H1 (cell line): ENCODE measurements around the gene LYL1. TPM values are rescaled to one million over a fixed set of nuclear protein-coding genes. Genes with fewer than 3 reads are reported as not detected.

Source experiments
- CTCF ChIA-PET: fragments of 300-600 bp; sonication (Branson Sonifier 250); formaldehyde crosslinking; loops from one replicate; lab custom pipeline; 2021; ENCODE audit not compliant: partially characterized antibody; lab: Charles Lee
- POLR2A ChIA-PET: fragments of 300-600 bp; sonication (Branson Sonifier 250); formaldehyde crosslinking; loops from one replicate; lab custom pipeline; 2021; ENCODE audit warnings: inconsistent platforms; ENCODE audit not compliant: partially characterized antibody; lab: Charles Lee
- DNase-seq, 2 experiments: peaks; one replicate each; pipeline versions ENCODE4 v3.0.0 to v3.0.0-alpha.2; 2010 to 2022; ENCODE audit warnings: low spot score in 2 of 2, low read depth in 1 of 2, mixed read lengths in 1 of 2
- FAIRE-seq: peaks from 2 replicates; lab custom pipeline; 2011; peaks lifted over from hg19 to GRCh38; lab: Jason Lieb, UNC
- H2AFZ ChIP-seq: 2 replicates; pipeline ENCODE4 v1.8.1; 2012; ENCODE audit warnings: low read length, inconsistent platforms
- H2AK5ac ChIP-seq: 2 replicates; pipeline ENCODE4 v1.6.1; 2013; ENCODE audit warnings: low read depth, low read length
- H2BK120ac ChIP-seq: replicated peaks from 2 replicates; pipeline ENCODE3; 2013; ENCODE audit warnings: low read depth, low read length, inconsistent platforms
- H2BK12ac ChIP-seq: 2 replicates; pipeline ENCODE4 v1.6.1; 2013; ENCODE audit warnings: low read depth, low read length
- H2BK15ac ChIP-seq: 2 replicates; pipeline ENCODE4 v1.6.1; 2013; ENCODE audit warnings: low read length
- H2BK20ac ChIP-seq: 2 replicates; pipeline ENCODE4 v1.6.1; 2013; ENCODE audit warnings: low read length
- H2BK5ac ChIP-seq: 2 replicates; pipeline ENCODE4 v1.6.1; 2013; ENCODE audit warnings: low read depth, low read length
- H3K14ac ChIP-seq: 2 replicates; pipeline ENCODE4 v1.6.1; 2013; ENCODE audit warnings: inconsistent platforms; ENCODE audit not compliant: insufficient read length
- H3K18ac ChIP-seq: 2 replicates; pipeline ENCODE4 v1.6.1; 2013; ENCODE audit warnings: low read length; ENCODE audit errors: extremely low read depth
- H3K23ac ChIP-seq: 2 replicates; pipeline ENCODE4 v1.6.1; 2013; ENCODE audit warnings: inconsistent platforms; ENCODE audit not compliant: insufficient read length
- H3K23me2 ChIP-seq: 2 replicates; pipeline ENCODE4 v1.6.1; 2013; ENCODE audit warnings: low read depth, low read length
- H3K27ac ChIP-seq: 2 replicates; pipeline ENCODE4 v1.6.1; 2011; ENCODE audit warnings: low read depth, low read length, inconsistent platforms
- H3K27me3 ChIP-seq, 4 experiments: replicated peaks in 1 of 4; 1 replicate in 1 of 4; 2 replicates in 3 of 4; pipeline versions ENCODE4 v1.6.1 to v1.8.1; 2011 to 2013; ENCODE audit warnings: low read length in 3 of 4, mild to moderate bottlenecking in 3 of 4, inconsistent platforms in 2 of 4, mixed read lengths in 2 of 4, moderate library complexity in 1 of 4; ENCODE audit not compliant: control insufficient read depth in 3 of 4, insufficient read depth in 3 of 4; ENCODE audit errors: extremely low read depth in 1 of 4
- H3K36me3 ChIP-seq, 4 experiments: 2 replicates each; pipeline versions ENCODE4 v1.6.1 to v1.8.1; 2011 to 2013; ENCODE audit warnings: mild to moderate bottlenecking in 4 of 4, low read length in 3 of 4, moderate library complexity in 2 of 4, control low read depth in 1 of 4, inconsistent platforms in 1 of 4; ENCODE audit not compliant: insufficient read depth in 4 of 4, control insufficient read depth in 2 of 4
- H3K4ac ChIP-seq: replicated peaks from 2 replicates; pipeline ENCODE3; 2013; ENCODE audit warnings: low read length, low read depth, mixed read lengths, inconsistent platforms; ENCODE audit not compliant: insufficient read length
- H3K4me1 ChIP-seq, 4 experiments: replicated peaks in 1 of 4; 1 replicate in 1 of 4; 2 replicates in 3 of 4; pipeline versions ENCODE4 v1.6.1 to v1.8.1; 2011 to 2013; ENCODE audit warnings: low read length in 3 of 4, inconsistent platforms in 2 of 4, mixed read lengths in 1 of 4; ENCODE audit not compliant: insufficient read depth in 4 of 4, control insufficient read depth in 3 of 4
- H3K4me2 ChIP-seq, 2 experiments: 2 replicates each; pipeline versions ENCODE4 v1.6.1 to v1.8.1; 2011 to 2013; ENCODE audit warnings: low read depth in 2 of 2, low read length in 2 of 2, control low read depth in 1 of 2, inconsistent platforms in 1 of 2, mild to moderate bottlenecking in 1 of 2; ENCODE audit not compliant: insufficient read depth in 1 of 2
- H3K4me3 ChIP-seq, 4 experiments: fragments of 200-600, 300-600 bp in 1 of 4; sonication (generic), shearing (Covaris generic), sonication (Bioruptor Twin) in 1 of 4; 2 replicates each; pipeline versions ENCODE4 v1.5.1 to v1.8.1; 2011 to 2016; ENCODE audit warnings: low read length in 4 of 4, low read depth in 3 of 4, control low read depth in 2 of 4, inconsistent platforms in 2 of 4, mild to moderate bottlenecking in 2 of 4, mixed read lengths in 1 of 4, moderate library complexity in 1 of 4; ENCODE audit not compliant: insufficient read depth in 2 of 4; ENCODE audit errors: extremely low read depth in 1 of 4
- H3K56ac ChIP-seq: replicated peaks from 2 replicates; pipeline ENCODE3; 2013; ENCODE audit warnings: low read depth, mild to moderate bottlenecking, mixed read lengths, low read length, inconsistent platforms; ENCODE audit not compliant: insufficient read length
- H3K79me1 ChIP-seq: 2 replicates; pipeline ENCODE4 v1.6.1; 2013; ENCODE audit warnings: low read depth, low read length, control low read depth
- H3K79me2 ChIP-seq, 2 experiments: 2 replicates each; pipeline versions ENCODE4 v1.6.1 to v1.8.1; 2012 to 2013; ENCODE audit warnings: low read length in 2 of 2, mild to moderate bottlenecking in 2 of 2, inconsistent platforms in 1 of 2; ENCODE audit not compliant: insufficient read depth in 2 of 2, control insufficient read depth in 1 of 2
- H3K9ac ChIP-seq, 4 experiments: replicated peaks in 1 of 4; 1 replicate in 1 of 4; 2 replicates in 3 of 4; pipeline versions ENCODE4 v1.6.1 to v1.8.1; 2011 to 2013; ENCODE audit warnings: low read depth in 3 of 4, low read length in 3 of 4, control low read depth in 2 of 4, mild to moderate bottlenecking in 2 of 4, moderate library complexity in 2 of 4, inconsistent platforms in 1 of 4; ENCODE audit errors: extremely low read depth in 1 of 4
- H3K9me3 ChIP-seq, 2 experiments: 2 replicates each; pipeline versions ENCODE4 v1.6.1 to v1.8.1; 2012 to 2013; ENCODE audit warnings: mild to moderate bottlenecking in 2 of 2, moderate library complexity in 2 of 2, control low read depth in 1 of 2, inconsistent platforms in 1 of 2, low read depth in 1 of 2, low read length in 1 of 2, mixed read lengths in 1 of 2; ENCODE audit not compliant: insufficient read depth in 2 of 2
- H4K20me1 ChIP-seq, 2 experiments: replicated peaks in 1 of 2; 2 replicates each; pipeline versions ENCODE3 to v1.8.1; 2011 to 2013; ENCODE audit warnings: inconsistent platforms in 2 of 2, low read length in 2 of 2, mild to moderate bottlenecking in 1 of 2; ENCODE audit not compliant: insufficient read depth in 2 of 2, control insufficient read depth in 1 of 2
- H4K5ac ChIP-seq: 2 replicates; pipeline ENCODE4 v1.6.1; 2013; ENCODE audit warnings: low read length, low read depth, mixed read lengths, inconsistent platforms; ENCODE audit not compliant: insufficient read length
- H4K8ac ChIP-seq: 2 replicates; pipeline ENCODE4 v1.8.0; 2013; ENCODE audit warnings: mild to moderate bottlenecking, moderate library complexity, low read length, inconsistent platforms; ENCODE audit not compliant: insufficient read depth; ENCODE audit errors: extremely low read depth
- H4K91ac ChIP-seq: replicated peaks from 2 replicates; pipeline ENCODE3; 2013; ENCODE audit warnings: low read length, mixed read lengths, inconsistent platforms; ENCODE audit not compliant: insufficient read length
- BACH1 ChIP-seq: IDR thresholded peaks from 2 replicates; pipeline ENCODE4 v1.6.1; 2012; ENCODE audit warnings: low read length, improper control_type of control experiment
- HDAC6 ChIP-seq: IDR thresholded peaks from one replicate; pipeline ENCODE4 v1.7.1; 2012; ENCODE audit warnings: low read depth, mild to moderate bottlenecking, inconsistent platforms, low read length, moderate library complexity
- SIX5 ChIP-seq: IDR thresholded peaks from 2 replicates; pipeline ENCODE4 v1.6.1; 2011; ENCODE audit warnings: mild to moderate bottlenecking, low read depth, low read length
- SUZ12 ChIP-seq: fragments of 200-600 bp; sonication (generic); IDR thresholded peaks from 2 replicates; pipeline ENCODE4 v1.6.1; 2012; ENCODE audit warnings: mild to moderate bottlenecking, inconsistent platforms, low read length, moderate library complexity, mixed read lengths
- WGBS, 2 experiments: shearing (Covaris generic) in 1 of 2; methylation state at CpG; one replicate each; pipeline versions ENCODE4 v1.1.6 to v1.1.7; 2013 to 2015; ENCODE audit warnings: low lambda C conversion rate in 2 of 2, mixed read lengths in 2 of 2, inconsistent platforms in 1 of 2, low coverage in 1 of 2, missing lambda C conversion rate in 1 of 2; ENCODE audit not compliant: insufficient replicate concordance in 2 of 2, insufficient coverage in 1 of 2, insufficient read length in 1 of 2; ENCODE audit errors: extremely low coverage in 1 of 2, missing lambda C conversion rate in 1 of 2; 5-methylcytosine and 5-hydroxymethylcytosine counted together
- polyA plus RNA-seq, 7 experiments: library from polyadenylated mRNA; depleted of rRNA in 3 of 7; stranded (reverse) in 5 of 7; unstranded in 2 of 7; fragments of >200 nt in 5 of 7; fragments of 200-250 nt in 2 of 7; gene quantifications; 1 replicate in 5 of 7; 2 replicates in 1 of 7; 4 replicates in 1 of 7; pipeline versions ENCODE4 v1.2.1 to v1.2.3, GENCODE V29; 2011 to 2013; ENCODE audit warnings: missing spikeins in 2 of 7, mixed read lengths in 2 of 7
- total RNA-seq: library from RNA; stranded (reverse); fragmentation: NEBNext Ultra II Directional; extraction: Animal tissue kit (Norgen Biotek cat#: 25700); gene quantifications from 2 replicates; pipeline ENCODE4 v1.2.1, GENCODE V29; 2021

The LYL1 gene
- total and polyA plus RNA-seq, 2 of the 8 experiments (the other 6 are each of a cell fraction or from before 2014, with no cell fraction given) = 0.58 to 0.76 TPM

DNA sequence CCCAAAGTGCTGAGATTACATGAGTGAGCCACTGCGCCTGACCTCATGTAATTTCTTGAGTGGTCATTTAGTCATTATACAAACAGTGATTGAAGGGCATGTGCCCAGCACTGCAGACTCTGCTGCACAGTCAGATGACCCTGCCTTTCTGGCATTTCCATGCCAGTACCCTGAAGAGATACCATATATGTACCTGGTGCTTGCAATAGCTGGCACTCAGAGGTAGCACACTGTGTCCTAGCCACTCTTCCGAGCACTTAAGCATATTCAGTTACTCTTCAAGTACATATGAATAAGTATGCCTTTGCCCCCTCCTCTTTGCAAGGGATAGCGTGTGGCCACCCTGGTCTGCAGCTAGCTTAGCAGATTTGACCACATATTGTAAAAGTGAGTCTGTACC lies 32.0 kb upstream of the LYL1 start:
- 91% methylated on average over 3 of the region's 3 CpGs; no CpG with 5 or more reads in 1 of the 2 experiments for WGBS, 2 experiments
- Histone ChIP-seq H3K23me2 (no peaks in the 10 kb centered on the region; the same call in 1 of the 2 replicates), H3K27ac (no peak overlapping the region), H2AK5ac (no peak overlapping the region), H3K14ac (no peak overlapping the region), H2BK120ac (no peak overlapping the region), H3K4me2 (no peak overlapping the region), H3K18ac (no peak overlapping the region), H3K9me3 (no peaks in the 10 kb centered on the region), H3K56ac (no peak overlapping the region), H3K4me1 (peaks cover 0 to 8% (median 2%) of the 10 kb centered on the region in 4 experiments; a peak in 3 of 7 replicates), H4K8ac (no peak overlapping the region), H4K20me1 (peaks cover 37 to 52% of the 10 kb centered on the region in 2 experiments), H4K5ac (no peak overlapping the region), H3K36me3 (peaks cover 7 to 58% (median 36%) of the 10 kb centered on the region in 4 experiments), H3K9ac (no peak overlapping the region; a peak in 1 of 7 replicates), H3K79me1 (peaks cover 30% of the 10 kb centered on the region), H3K4ac (no peak overlapping the region), H4K91ac (no peak overlapping the region), H3K27me3 (no peaks in the 10 kb centered on the region), H2BK20ac (no peak overlapping the region), H3K23ac (no peak overlapping the region), H2BK5ac (no peak overlapping the region), H3K79me2 (peaks cover 7 to 52% of the 10 kb centered on the region in 2 experiments; a peak in 3 of 4 replicates), H2BK15ac (no peak overlapping the region), H2AFZ (no peak overlapping the region), H3K4me3 (no peak overlapping the region), H2BK12ac (no peak overlapping the region)
- FAIRE-seq = no peak
- POLR2A ChIA-PET = interaction anchor here (0.9 to 14.8 kb wide), 6 partner anchors 11 to 39 kb away, joined by 3 to 228 read pairs (median 6); partner anchors contain the start of genes IER2, NACC1, STX10 and TRMT1
- CTCF ChIA-PET = interaction anchor here (1.0 to 1.1 kb wide), 2 partner anchors 15 to 33 kb away, joined by 3 read pairs; partner anchors contain the start of genes IER2 and STX10
- no peak for DNase-seq
- TF ChIP-seq HDAC6 = no peak
- no peak for TF ChIP-seq SUZ12
- TF ChIP-seq SIX5 = no peak
- TF ChIP-seq BACH1 = no peak
